K562 (cell line): ENCODE measurements around the gene CHN1. TPM values are rescaled to one million over a fixed set of nuclear protein-coding genes. Genes with fewer than 3 reads are reported as not detected.

Source experiments
- ATAC-seq: fragments of 200-7000 bp; cut with Tn5 transposase; 3 replicates; pipeline ENCODE4 v1.9.1; 2020; ENCODE audit warnings: moderate library complexity
- BruUV-seq: library from RNA; stranded (reverse); fragments of 400-500 nt; replicated peaks from 2 replicates; lab custom pipeline; 2021; lab: Mats Ljungman, UMichigan
- CTCF ChIA-PET: fragments of 300-600 bp; formaldehyde crosslinking; extraction: SDS; loops from one replicate; lab custom pipeline; 2021; ENCODE audit warnings: low intra/inter-chr PET ratio; lab: Yijun Ruan, JAX
- POLR2A ChIA-PET: fragments of 300-600, 350-650 bp; sonication (Branson Sonifier 250); formaldehyde crosslinking; extraction: SDS; loops from one replicate; lab custom pipeline; 2021; ENCODE audit warnings: antibody characterized with exemption, inconsistent platforms; lab: Yijun Ruan, JAX
- DNase-seq, 4 experiments: peaks; one replicate each; pipeline versions ENCODE4 v3.0.0 to v3.0.0-alpha.2; 2011 to 2018; ENCODE audit warnings: low spot score in 3 of 4, mixed read lengths in 3 of 4; ENCODE audit errors: extremely low read depth in 1 of 4
- FAIRE-seq: peaks from 2 replicates; lab custom pipeline; 2011; peaks lifted over from hg19 to GRCh38; lab: Jason Lieb, UNC
- H2AFZ ChIP-seq: 2 replicates; pipeline ENCODE4 v1.6.0; 2011; ENCODE audit warnings: low read depth, low read length, control low read depth, inconsistent platforms
- H3K27ac ChIP-seq: fragments of 200-600 bp; 3 replicates; pipeline ENCODE4 v1.8.0; 2011; ENCODE audit warnings: low read depth, mild to moderate bottlenecking, control low read depth, inconsistent platforms, low read length, moderate library complexity, mixed read lengths; ENCODE audit errors: extremely low read depth
- H3K27me3 ChIP-seq, 2 experiments: fragments of 300-600 bp in 1 of 2; 2 replicates in 1 of 2; 3 replicates in 1 of 2; pipeline versions ENCODE4 v1.6.0 to v1.8.0; 2011; ENCODE audit warnings: inconsistent platforms in 2 of 2, low read length in 2 of 2, mild to moderate bottlenecking in 1 of 2, mixed read lengths in 1 of 2, moderate library complexity in 1 of 2; ENCODE audit not compliant: control insufficient read depth in 2 of 2, insufficient read depth in 2 of 2
- H3K36me3 ChIP-seq: fragments of 300-600 bp; 3 replicates; pipeline ENCODE4 v1.8.0; 2011; ENCODE audit warnings: mild to moderate bottlenecking, low read length, inconsistent platforms; ENCODE audit not compliant: control insufficient read depth, insufficient read depth
- H3K4me1 ChIP-seq, 2 experiments: fragments of 200-600 bp in 1 of 2; replicated peaks in 1 of 2; 2 replicates in 1 of 2; 3 replicates in 1 of 2; pipeline versions ENCODE4 v1.5.1 to v1.8.0; 2011; ENCODE audit warnings: inconsistent platforms in 2 of 2, low read length in 2 of 2, mild to moderate bottlenecking in 1 of 2, mixed read lengths in 1 of 2, moderate library complexity in 1 of 2; ENCODE audit not compliant: control insufficient read depth in 2 of 2, insufficient read depth in 2 of 2
- H3K4me2 ChIP-seq: 2 replicates; pipeline ENCODE4 v1.6.1; 2011; ENCODE audit warnings: low read length, control low read depth, inconsistent platforms, mixed read lengths; ENCODE audit not compliant: insufficient read depth
- H3K4me3 ChIP-seq: fragments of 200-600 bp; sonication (generic), shearing (Covaris generic); 2 replicates; pipeline ENCODE4 v1.5.1; 2016; ENCODE audit warnings: control low read depth, inconsistent platforms
- H3K79me2 ChIP-seq: fragments of 200-600 bp; 3 replicates; pipeline ENCODE4 v1.8.0; 2011; ENCODE audit warnings: low read length, inconsistent platforms; ENCODE audit not compliant: control insufficient read depth, insufficient read depth
- H3K9ac ChIP-seq, 2 experiments: 2 replicates each; pipeline versions ENCODE4 v1.6.0 to v1.6.1; 2011; ENCODE audit warnings: low read depth in 2 of 2, low read length in 2 of 2, control low read depth in 1 of 2, inconsistent platforms in 1 of 2, mild to moderate bottlenecking in 1 of 2, mixed read lengths in 1 of 2; ENCODE audit not compliant: insufficient read depth in 1 of 2
- H3K9me1 ChIP-seq: one replicate; pipeline ENCODE4 v1.6.0; 2011; ENCODE audit warnings: inconsistent platforms, mild to moderate bottlenecking, low read length, moderate library complexity; ENCODE audit not compliant: control insufficient read depth, insufficient read depth
- H3K9me3 ChIP-seq: replicated peaks from 2 replicates; pipeline ENCODE4 v1.5.1; 2011; ENCODE audit warnings: low read depth, low read length, inconsistent platforms; ENCODE audit not compliant: control insufficient read depth, insufficient read depth
- H4K20me1 ChIP-seq: replicated peaks from 2 replicates; pipeline ENCODE4 v1.6.1; 2011; ENCODE audit warnings: low read length, inconsistent platforms, mixed read lengths; ENCODE audit not compliant: control insufficient read depth, insufficient read depth
- MGA ChIP-seq: fragments of 450-650 bp; IDR thresholded peaks from 2 replicates; pipeline ENCODE4 v1.6.1; 2016; ENCODE audit warnings: mild to moderate bottlenecking, moderate library complexity
- NFXL1 ChIP-seq: fragments of 450-650 bp; formaldehyde crosslinking; IDR thresholded peaks from 2 replicates; pipeline ENCODE4 v1.4.0; 2021; ENCODE audit warnings: mild to moderate bottlenecking
- SMAD4 ChIP-seq: fragments of 250-450 bp; sonication (Bioruptor Pico); conservative IDR thresholded peaks from 2 replicates; pipeline ENCODE4 v1.8.0; 2021; ENCODE audit warnings: inconsistent platforms, mild to moderate bottlenecking, moderate library complexity
- SMC3 ChIP-seq: conservative IDR thresholded peaks from 2 replicates; pipeline ENCODE4 v1.6.1; 2011; ENCODE audit warnings: low read depth, low read length, improper control_type of control experiment; ENCODE audit not compliant: insufficient read depth
- TOE1 ChIP-seq, 2 experiments: fragments of 450-650 bp in 1 of 2; sonication (generic) in 1 of 2; formaldehyde crosslinking in 1 of 2; IDR thresholded peaks; 2 replicates each; pipeline versions ENCODE4 v1.7.1 to v1.8.0; 2016 to 2022; ENCODE audit warnings: borderline replicate concordance in 2 of 2, mild to moderate bottlenecking in 2 of 2, antibody characterized with exemption in 1 of 2, inconsistent platforms in 1 of 2, low read depth in 1 of 2, missing genetic modification reagents in 1 of 2, moderate library complexity in 1 of 2
- ZNF239 ChIP-seq: fragments of 250-450 bp; sonication (Bioruptor Pico); IDR thresholded peaks from 2 replicates; pipeline ENCODE4 v1.4.0; 2020; ENCODE audit warnings: mild to moderate bottlenecking
- WGBS: fragments of 100-300 bp; shearing (Covaris generic); methylation state at CpG from one replicate; pipeline ENCODE4 v1.1.6; 2016; ENCODE audit warnings: low coverage, mixed read lengths; ENCODE audit not compliant: insufficient coverage; ENCODE audit errors: missing lambda C conversion rate; 5-methylcytosine and 5-hydroxymethylcytosine counted together
- in situ Hi-C: fragments of 300-500 bp; cut with MboI; formaldehyde crosslinking; loops from 4 replicates; pipeline ENCODE4 v1.15.0; 2018; ENCODE audit warnings: inconsistent platforms, mixed read lengths
- intact Hi-C: fragments of 100-400 bp; cut with micrococcal nuclease; formaldehyde crosslinking; loops from 2 replicates; pipeline ENCODE4 v1.14.2; 2022
- polyA plus RNA-seq, 8 experiments: library from polyadenylated mRNA; depleted of rRNA in 4 of 8; stranded (reverse) in 5 of 8; unstranded in 3 of 8; fragments of >200 nt; fragmentation: Nextera tagmentation in 2 of 8; fragmentation: Illumina TruSeq in 1 of 8; extraction: Ambion mirVana in 2 of 8; extraction: Trizol in 1 of 8; gene quantifications; 2 replicates each; pipeline versions ENCODE4 v1.2.1 to v1.2.3, GENCODE V29; 2011 to 2014; ENCODE audit warnings: inconsistent platforms in 1 of 8, missing spikeins in 1 of 8
- total RNA-seq, 7 experiments: library from RNA; depleted of rRNA in 6 of 7; stranded (reverse); fragments of >200 nt in 6 of 7; fragmentation: Illumina TruSeq in 2 of 7; extraction: Trizol in 2 of 7; gene quantifications; 2 replicates each; pipeline versions ENCODE4 v1.2.1 to v1.2.3, GENCODE V29; 2011 to 2021; ENCODE audit warnings: low replicate concordance in 1 of 7
- TF ChIP-seq, protein P1 (sequence below): fragments of 150-350 bp; IDR thresholded peaks from 2 replicates; pipeline ENCODE4 v1.6.1; 2014; ENCODE audit warnings: low read depth, mild to moderate bottlenecking, low read length, borderline replicate concordance

Gene CHN1
- total and polyA plus RNA-seq, 9 of the 15 experiments (the other 6 are each of a cell fraction or from before 2014, with no cell fraction given), result 0.17 to 2.0 (median 0.87) TPM

DNA sequence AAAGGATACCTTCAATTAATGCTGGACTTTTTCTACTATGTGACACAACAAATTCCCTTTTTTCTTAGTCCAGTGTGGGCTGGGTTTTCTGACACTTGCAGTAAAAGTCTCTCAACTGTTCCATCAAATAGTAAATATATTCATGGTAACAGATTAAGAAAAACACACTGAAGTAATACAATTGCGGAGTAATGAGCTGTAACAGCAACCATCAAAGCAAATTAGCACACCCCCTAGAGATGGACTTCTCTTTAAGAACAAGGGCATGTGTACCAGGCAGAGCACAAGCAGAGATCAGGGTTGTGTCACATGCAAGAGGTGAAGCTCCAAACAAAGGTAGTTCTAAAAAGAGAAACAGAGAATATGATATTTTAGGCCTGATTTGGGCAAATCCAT, 168.2 kb downstream of the CHN1 start:
- ChIA-PET POLR2A (interaction anchor here (0.7 kb wide), 1 partner anchor 115 kb away, joined by 3 read pairs; no protein-coding TSS in a partner anchor), CTCF (no interaction called here)
- no peaks in the 10 kb centered on the region for H3K9me3 ChIP-seq
- no peak overlapping the region for H3K27ac ChIP-seq
- no peak overlapping the region for H2AFZ ChIP-seq
- H3K4me2 ChIP-seq, result no peak overlapping the region
- H3K79me2 ChIP-seq, result no peaks in the 10 kb centered on the region
- ATAC-seq (no peak), FAIRE-seq (no peak), DNase-seq (no peak)
- H3K9ac ChIP-seq, result no peak overlapping the region
- whole genome bisulfite sequencing, result 5% methylated on average over 1 of the region's 1 CpG
- H3K4me3 ChIP-seq, result no peak overlapping the region
- no peaks in the 10 kb centered on the region for H3K9me1 ChIP-seq
- H3K36me3 ChIP-seq, result no peaks in the 10 kb centered on the region
- H3K27me3 ChIP-seq, result peaks cover 0 to 2% of the 10 kb centered on the region in 2 experiments; a peak in 4 of 5 replicates
- intact Hi-C loops (no loop called here), in situ Hi-C loops (no loop called here)
- no peaks in the 10 kb centered on the region for H4K20me1 ChIP-seq
- H3K4me1 ChIP-seq, result no peaks in the 10 kb centered on the region
- no TSS peak for BruUV-seq
- TF ChIP-seq TOE1 (IDR thresholded peaks at IDR 0.05; ENCODE audit: borderline replicate concordance) (no peak), TOE1 (CRISPR knock-in tag; IDR thresholded peaks at IDR 0.05; ENCODE audit: borderline replicate concordance, low read depth) (no peak), MGA (no peak), NFXL1 (CRISPR knock-in tag) (no peak), SMAD4 (CRISPR knock-in tag) (no peak), SMC3 (no peak), ZNF239 (no peak)
- TF ChIP-seq, protein P1, sequence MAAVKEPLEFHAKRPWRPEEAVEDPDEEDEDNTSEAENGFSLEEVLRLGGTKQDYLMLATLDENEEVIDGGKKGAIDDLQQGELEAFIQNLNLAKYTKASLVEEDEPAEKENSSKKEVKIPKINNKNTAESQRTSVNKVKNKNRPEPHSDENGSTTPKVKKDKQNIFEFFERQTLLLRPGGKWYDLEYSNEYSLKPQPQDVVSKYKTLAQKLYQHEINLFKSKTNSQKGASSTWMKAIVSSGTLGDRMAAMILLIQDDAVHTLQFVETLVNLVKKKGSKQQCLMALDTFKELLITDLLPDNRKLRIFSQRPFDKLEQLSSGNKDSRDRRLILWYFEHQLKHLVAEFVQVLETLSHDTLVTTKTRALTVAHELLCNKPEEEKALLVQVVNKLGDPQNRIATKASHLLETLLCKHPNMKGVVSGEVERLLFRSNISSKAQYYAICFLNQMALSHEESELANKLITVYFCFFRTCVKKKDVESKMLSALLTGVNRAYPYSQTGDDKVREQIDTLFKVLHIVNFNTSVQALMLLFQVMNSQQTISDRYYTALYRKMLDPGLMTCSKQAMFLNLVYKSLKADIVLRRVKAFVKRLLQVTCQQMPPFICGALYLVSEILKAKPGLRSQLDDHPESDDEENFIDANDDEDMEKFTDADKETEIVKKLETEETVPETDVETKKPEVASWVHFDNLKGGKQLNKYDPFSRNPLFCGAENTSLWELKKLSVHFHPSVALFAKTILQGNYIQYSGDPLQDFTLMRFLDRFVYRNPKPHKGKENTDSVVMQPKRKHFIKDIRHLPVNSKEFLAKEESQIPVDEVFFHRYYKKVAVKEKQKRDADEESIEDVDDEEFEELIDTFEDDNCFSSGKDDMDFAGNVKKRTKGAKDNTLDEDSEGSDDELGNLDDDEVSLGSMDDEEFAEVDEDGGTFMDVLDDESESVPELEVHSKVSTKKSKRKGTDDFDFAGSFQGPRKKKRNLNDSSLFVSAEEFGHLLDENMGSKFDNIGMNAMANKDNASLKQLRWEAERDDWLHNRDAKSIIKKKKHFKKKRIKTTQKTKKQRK, result no peak
